Liver (tissue), 9 donors: ENCODE data around the gene RYR3. TPM values are rescaled to one million over a fixed set of nuclear protein-coding genes. Genes with fewer than 3 reads are reported as not detected.

Experiments
- DNase-seq: peaks from one replicate; pipeline ENCODE4 v3.0.0-alpha.2; 2017; ENCODE audit warnings: low spot score
- H3K27ac ChIP-seq, 2 donors: one replicate each; pipeline ENCODE4 v1.7.0; 2013; ENCODE audit warnings: inconsistent platforms in 2 of 2, low read length in 2 of 2, control low read depth in 1 of 2, low read depth in 1 of 2, mild to moderate bottlenecking in 1 of 2
- H3K27me3 ChIP-seq, 4 donors: one replicate each; pipeline versions ENCODE4 v1.6.1 to v1.7.0; 2013; ENCODE audit warnings: low read length in 3 of 4, inconsistent platforms in 1 of 4, mild to moderate bottlenecking in 1 of 4, moderate library complexity in 1 of 4; ENCODE audit not compliant: control insufficient read depth in 4 of 4, insufficient read depth in 4 of 4
- H3K36me3 ChIP-seq, 4 donors: one replicate each; pipeline versions ENCODE4 v1.6.1 to v1.7.0; 2013; ENCODE audit warnings: low read length in 3 of 4, mild to moderate bottlenecking in 3 of 4, low read depth in 1 of 4, moderate library complexity in 1 of 4; ENCODE audit not compliant: control insufficient read depth in 4 of 4, insufficient read depth in 3 of 4
- H3K4me1 ChIP-seq, 4 donors: one replicate each; pipeline versions ENCODE4 v1.6.1 to v1.7.0; 2013; ENCODE audit warnings: low read length in 3 of 4, mild to moderate bottlenecking in 3 of 4, moderate library complexity in 1 of 4; ENCODE audit not compliant: control insufficient read depth in 4 of 4, insufficient read depth in 4 of 4
- H3K4me3 ChIP-seq, 3 donors: one replicate each; pipeline versions ENCODE4 v1.6.1 to v1.7.0; 2013; ENCODE audit warnings: low read length in 3 of 3, control low read depth in 1 of 3, low read depth in 1 of 3, mild to moderate bottlenecking in 1 of 3
- H3K9ac ChIP-seq, 2 donors: one replicate each; pipeline ENCODE4 v1.7.0; 2013; ENCODE audit warnings: low read length in 2 of 2, mild to moderate bottlenecking in 2 of 2, moderate library complexity in 2 of 2, control low read depth in 1 of 2, low read depth in 1 of 2
- H3K9me3 ChIP-seq, 4 donors: one replicate each; pipeline versions ENCODE4 v1.6.1 to v1.7.0; 2013; ENCODE audit warnings: low read length in 3 of 4; ENCODE audit not compliant: control insufficient read depth in 4 of 4
- EGR1 ChIP-seq, 2 donors: IDR thresholded peaks; 2 replicates each; pipeline ENCODE4 v1.6.1; 2016 to 2018; ENCODE audit warnings: antibody characterized with exemption in 2 of 2, low read depth in 2 of 2
- FOXA1 ChIP-seq: IDR thresholded peaks from 2 replicates; pipeline ENCODE4 v1.6.1; 2016; ENCODE audit warnings: antibody characterized with exemption
- FOXA2 ChIP-seq: IDR thresholded peaks from 2 replicates; pipeline ENCODE4 v1.6.1; 2016; ENCODE audit warnings: antibody characterized with exemption
- GABPA ChIP-seq, 2 donors: IDR thresholded peaks in 1 of 2; conservative IDR thresholded peaks in 1 of 2; 2 replicates each; pipeline ENCODE4 v1.6.1; 2016; ENCODE audit warnings: antibody characterized with exemption in 2 of 2, mild to moderate bottlenecking in 1 of 2, moderate library complexity in 1 of 2
- HNF4A ChIP-seq, 2 donors: conservative IDR thresholded peaks; 2 replicates each; pipeline ENCODE4 v1.6.1; 2016; ENCODE audit warnings: antibody characterized with exemption in 2 of 2, mild to moderate bottlenecking in 2 of 2
- HNF4G ChIP-seq: IDR thresholded peaks from 2 replicates; pipeline ENCODE4 v1.6.1; 2016; ENCODE audit warnings: antibody characterized with exemption
- JUND ChIP-seq, 2 donors: IDR thresholded peaks; 2 replicates each; pipeline ENCODE4 v1.6.1; 2016; ENCODE audit warnings: antibody characterized with exemption in 2 of 2
- NR2F2 ChIP-seq: IDR thresholded peaks from 2 replicates; pipeline ENCODE4 v1.6.1; 2016; ENCODE audit warnings: antibody characterized with exemption
- RAD21 ChIP-seq, 2 donors: IDR thresholded peaks; 2 replicates each; pipeline ENCODE4 v1.6.1; 2016; ENCODE audit warnings: antibody characterized with exemption in 2 of 2, mild to moderate bottlenecking in 2 of 2
- RXRA ChIP-seq, 2 donors: IDR thresholded peaks; 2 replicates each; pipeline ENCODE4 v1.6.1; 2017 to 2018; ENCODE audit warnings: antibody characterized with exemption in 2 of 2, mild to moderate bottlenecking in 1 of 2
- SP1 ChIP-seq: IDR thresholded peaks from 2 replicates; pipeline ENCODE4 v1.6.1; 2018; ENCODE audit warnings: antibody characterized with exemption, mild to moderate bottlenecking
- TAF1 ChIP-seq: conservative IDR thresholded peaks from 2 replicates; pipeline ENCODE4 v1.6.1; 2016; ENCODE audit warnings: antibody characterized with exemption, mild to moderate bottlenecking
- YY1 ChIP-seq: IDR thresholded peaks from 2 replicates; pipeline ENCODE4 v1.6.1; 2016; ENCODE audit warnings: antibody characterized with exemption, mild to moderate bottlenecking
- WGBS: extraction: QIAGEN DNeasy Blood & Tissue Kit; methylation state at CpG from one replicate; pipeline ENCODE4 v1.1.7; 2013; 5-methylcytosine and 5-hydroxymethylcytosine counted together
- polyA plus RNA-seq, 2 donors: library from polyadenylated mRNA; stranded (reverse) in 1 of 2; unstranded in 1 of 2; fragments of 200-250 nt in 1 of 2; fragments of >200 nt in 1 of 2; fragmentation: Nextera tagmentation in 1 of 2; extraction: Ambion mirVana in 1 of 2; gene quantifications; one replicate each; pipeline versions ENCODE4 v1.2.1 to v1.2.3, GENCODE V29; 2013 to 2015
- total RNA-seq, 2 donors: library from RNA; depleted of rRNA; stranded (reverse); fragments of >200 nt; gene quantifications; one replicate each; pipeline ENCODE4 v1.2.3, GENCODE V29; 2014
- TF ChIP-seq, protein P1 (sequence below): IDR thresholded peaks from 2 replicates; pipeline ENCODE4 v1.6.1; 2016; ENCODE audit warnings: antibody characterized with exemption
- TF ChIP-seq, protein P2 (sequence below): IDR thresholded peaks from 2 replicates; pipeline ENCODE4 v1.6.1; 2016; ENCODE audit warnings: antibody characterized with exemption, mild to moderate bottlenecking
- TF ChIP-seq, protein P3 (sequence below): IDR thresholded peaks from 2 replicates; pipeline ENCODE4 v1.6.1; 2016; ENCODE audit warnings: antibody characterized with exemption
- TF ChIP-seq, protein P4 (sequence below): IDR thresholded peaks from 2 replicates; pipeline ENCODE4 v1.6.1; 2016; ENCODE audit warnings: antibody characterized with exemption
- TF ChIP-seq, protein P5 (sequence below): fragments of 150-350 bp; IDR thresholded peaks from 2 replicates; pipeline ENCODE4 v1.5.1; 2017; ENCODE audit warnings: improper control_type of control experiment, low read depth, low read length; ENCODE audit not compliant: missing input control
- donor health status: healthy.
- donor health status: healthy.
- donor health status: healthy.
- donor health status: healthy.
- donor health status: healthy.

Gene RYR3
- total and polyA plus RNA-seq, 4 donors = 0.01 to 1.1 (median 0.22) TPM

DNA sequence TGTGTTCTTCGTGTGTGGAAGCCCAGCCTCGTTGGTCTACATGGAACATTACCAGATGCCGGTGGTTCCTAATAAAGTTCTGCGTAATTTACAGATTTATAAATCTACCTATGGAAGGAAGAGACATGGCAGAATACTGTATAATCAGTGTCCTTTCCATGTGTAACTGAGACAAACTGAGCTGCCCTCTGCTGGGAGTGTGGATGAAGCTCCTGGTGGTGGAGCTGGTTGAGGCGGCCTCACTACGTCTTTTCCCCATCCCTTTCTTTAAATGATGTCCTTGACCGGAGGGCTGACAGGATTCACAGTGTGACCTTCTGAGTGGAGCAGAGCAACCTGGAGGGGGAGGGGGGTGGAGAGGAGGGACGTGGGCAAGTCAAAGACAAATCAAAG lies 390.5 kb downstream of the RYR3 start:
- Histone ChIP-seq H3K27me3 (no peaks in the 10 kb centered on the region), H3K4me1 (no peaks in the 10 kb centered on the region), H3K4me3 (no peak overlapping the region), H3K9me3 (no peaks in the 10 kb centered on the region), H3K9ac (no peak overlapping the region), H3K36me3 (no peaks in the 10 kb centered on the region), H3K27ac (no peak overlapping the region)
- DNase-seq = no peak
- WGBS = 66% methylated on average over 8 of the region's 8 CpGs
- TF ChIP-seq, protein P1, sequence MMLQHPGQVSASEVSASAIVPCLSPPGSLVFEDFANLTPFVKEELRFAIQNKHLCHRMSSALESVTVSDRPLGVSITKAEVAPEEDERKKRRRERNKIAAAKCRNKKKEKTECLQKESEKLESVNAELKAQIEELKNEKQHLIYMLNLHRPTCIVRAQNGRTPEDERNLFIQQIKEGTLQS = no peak
- TF ChIP-seq HNF4G (no peak), SP1 (no peak), RAD21 (IDR thresholded peaks at IDR 0.05) (no peak), GABPA (IDR thresholded peaks at IDR 0.05 in 1 of 2, conservative IDR thresholded peaks at IDR 0.05 in 1 of 2) (no peak), TAF1 (no peak), RXRA (IDR thresholded peaks at IDR 0.05) (no peak), YY1 (no peak), JUND (IDR thresholded peaks at IDR 0.05) (no peak), FOXA2 (no peak), EGR1 (IDR thresholded peaks at IDR 0.05; ENCODE audit: low read depth in 2 of 2) (no peak), FOXA1 (no peak), NR2F2 (no peak), HNF4A (conservative IDR thresholded peaks at IDR 0.05) (no peak)
- TF ChIP-seq, protein P2, sequence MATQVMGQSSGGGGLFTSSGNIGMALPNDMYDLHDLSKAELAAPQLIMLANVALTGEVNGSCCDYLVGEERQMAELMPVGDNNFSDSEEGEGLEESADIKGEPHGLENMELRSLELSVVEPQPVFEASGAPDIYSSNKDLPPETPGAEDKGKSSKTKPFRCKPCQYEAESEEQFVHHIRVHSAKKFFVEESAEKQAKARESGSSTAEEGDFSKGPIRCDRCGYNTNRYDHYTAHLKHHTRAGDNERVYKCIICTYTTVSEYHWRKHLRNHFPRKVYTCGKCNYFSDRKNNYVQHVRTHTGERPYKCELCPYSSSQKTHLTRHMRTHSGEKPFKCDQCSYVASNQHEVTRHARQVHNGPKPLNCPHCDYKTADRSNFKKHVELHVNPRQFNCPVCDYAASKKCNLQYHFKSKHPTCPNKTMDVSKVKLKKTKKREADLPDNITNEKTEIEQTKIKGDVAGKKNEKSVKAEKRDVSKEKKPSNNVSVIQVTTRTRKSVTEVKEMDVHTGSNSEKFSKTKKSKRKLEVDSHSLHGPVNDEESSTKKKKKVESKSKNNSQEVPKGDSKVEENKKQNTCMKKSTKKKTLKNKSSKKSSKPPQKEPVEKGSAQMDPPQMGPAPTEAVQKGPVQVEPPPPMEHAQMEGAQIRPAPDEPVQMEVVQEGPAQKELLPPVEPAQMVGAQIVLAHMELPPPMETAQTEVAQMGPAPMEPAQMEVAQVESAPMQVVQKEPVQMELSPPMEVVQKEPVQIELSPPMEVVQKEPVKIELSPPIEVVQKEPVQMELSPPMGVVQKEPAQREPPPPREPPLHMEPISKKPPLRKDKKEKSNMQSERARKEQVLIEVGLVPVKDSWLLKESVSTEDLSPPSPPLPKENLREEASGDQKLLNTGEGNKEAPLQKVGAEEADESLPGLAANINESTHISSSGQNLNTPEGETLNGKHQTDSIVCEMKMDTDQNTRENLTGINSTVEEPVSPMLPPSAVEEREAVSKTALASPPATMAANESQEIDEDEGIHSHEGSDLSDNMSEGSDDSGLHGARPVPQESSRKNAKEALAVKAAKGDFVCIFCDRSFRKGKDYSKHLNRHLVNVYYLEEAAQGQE = no peak
- TF ChIP-seq, protein P3, sequence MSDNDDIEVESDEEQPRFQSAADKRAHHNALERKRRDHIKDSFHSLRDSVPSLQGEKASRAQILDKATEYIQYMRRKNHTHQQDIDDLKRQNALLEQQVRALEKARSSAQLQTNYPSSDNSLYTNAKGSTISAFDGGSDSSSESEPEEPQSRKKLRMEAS = no peak
- TF ChIP-seq, protein P4, sequence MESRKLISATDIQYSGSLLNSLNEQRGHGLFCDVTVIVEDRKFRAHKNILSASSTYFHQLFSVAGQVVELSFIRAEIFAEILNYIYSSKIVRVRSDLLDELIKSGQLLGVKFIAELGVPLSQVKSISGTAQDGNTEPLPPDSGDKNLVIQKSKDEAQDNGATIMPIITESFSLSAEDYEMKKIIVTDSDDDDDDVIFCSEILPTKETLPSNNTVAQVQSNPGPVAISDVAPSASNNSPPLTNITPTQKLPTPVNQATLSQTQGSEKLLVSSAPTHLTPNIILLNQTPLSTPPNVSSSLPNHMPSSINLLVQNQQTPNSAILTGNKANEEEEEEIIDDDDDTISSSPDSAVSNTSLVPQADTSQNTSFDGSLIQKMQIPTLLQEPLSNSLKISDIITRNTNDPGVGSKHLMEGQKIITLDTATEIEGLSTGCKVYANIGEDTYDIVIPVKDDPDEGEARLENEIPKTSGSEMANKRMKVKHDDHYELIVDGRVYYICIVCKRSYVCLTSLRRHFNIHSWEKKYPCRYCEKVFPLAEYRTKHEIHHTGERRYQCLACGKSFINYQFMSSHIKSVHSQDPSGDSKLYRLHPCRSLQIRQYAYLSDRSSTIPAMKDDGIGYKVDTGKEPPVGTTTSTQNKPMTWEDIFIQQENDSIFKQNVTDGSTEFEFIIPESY = no peak
- TF ChIP-seq, protein P5, sequence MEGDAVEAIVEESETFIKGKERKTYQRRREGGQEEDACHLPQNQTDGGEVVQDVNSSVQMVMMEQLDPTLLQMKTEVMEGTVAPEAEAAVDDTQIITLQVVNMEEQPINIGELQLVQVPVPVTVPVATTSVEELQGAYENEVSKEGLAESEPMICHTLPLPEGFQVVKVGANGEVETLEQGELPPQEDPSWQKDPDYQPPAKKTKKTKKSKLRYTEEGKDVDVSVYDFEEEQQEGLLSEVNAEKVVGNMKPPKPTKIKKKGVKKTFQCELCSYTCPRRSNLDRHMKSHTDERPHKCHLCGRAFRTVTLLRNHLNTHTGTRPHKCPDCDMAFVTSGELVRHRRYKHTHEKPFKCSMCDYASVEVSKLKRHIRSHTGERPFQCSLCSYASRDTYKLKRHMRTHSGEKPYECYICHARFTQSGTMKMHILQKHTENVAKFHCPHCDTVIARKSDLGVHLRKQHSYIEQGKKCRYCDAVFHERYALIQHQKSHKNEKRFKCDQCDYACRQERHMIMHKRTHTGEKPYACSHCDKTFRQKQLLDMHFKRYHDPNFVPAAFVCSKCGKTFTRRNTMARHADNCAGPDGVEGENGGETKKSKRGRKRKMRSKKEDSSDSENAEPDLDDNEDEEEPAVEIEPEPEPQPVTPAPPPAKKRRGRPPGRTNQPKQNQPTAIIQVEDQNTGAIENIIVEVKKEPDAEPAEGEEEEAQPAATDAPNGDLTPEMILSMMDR = no peak
